C4-2B (cell line): ENCODE results near the gene ZKSCAN1.

Experiments used
- CTCF ChIP-seq: fragments of 450-650 bp; conservative IDR thresholded peaks from 2 replicates; pipeline ENCODE4 v1.5.1; 2017; ENCODE audit warnings: mild to moderate bottlenecking
- ZFX ChIP-seq: fragments of 450-650 bp; IDR thresholded peaks from 2 replicates; pipeline ENCODE4 v1.6.1; 2017

DNA sequence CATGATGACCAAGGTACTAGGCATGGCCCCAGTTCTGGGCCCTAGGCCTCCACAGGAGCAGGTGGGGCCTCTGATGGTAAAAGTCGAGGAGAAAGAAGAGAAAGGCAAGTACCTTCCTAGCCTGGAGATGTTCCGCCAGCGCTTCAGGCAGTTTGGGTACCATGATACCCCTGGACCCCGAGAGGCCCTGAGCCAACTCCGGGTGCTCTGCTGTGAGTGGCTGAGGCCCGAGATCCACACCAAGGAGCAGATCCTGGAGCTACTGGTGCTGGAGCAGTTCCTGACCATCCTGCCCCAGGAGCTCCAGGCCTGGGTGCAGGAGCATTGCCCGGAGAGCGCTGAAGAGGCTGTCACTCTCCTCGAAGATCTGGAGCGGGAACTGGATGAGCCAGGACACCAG is 41.6 kb downstream of the ZKSCAN1 start:
- no peak for TF ChIP-seq CTCF
- TF ChIP-seq ZFX: no peak
